GM21515 (cell line): ENCODE data around the gene FASTKD3.
"Not testable (repeated sequence)": the region's sequence is repeated elsewhere in the genome, so short reads cannot be mapped to it uniquely, and the experiment has no call there.

Source experiments
- ATAC-seq: cut with Tn5 transposase; IDR thresholded peaks from one replicate; pipeline ENCODE4 v1.9.1; 2021; ENCODE audit not compliant: unreplicated experiment

FASTKD3 gene, protein sequence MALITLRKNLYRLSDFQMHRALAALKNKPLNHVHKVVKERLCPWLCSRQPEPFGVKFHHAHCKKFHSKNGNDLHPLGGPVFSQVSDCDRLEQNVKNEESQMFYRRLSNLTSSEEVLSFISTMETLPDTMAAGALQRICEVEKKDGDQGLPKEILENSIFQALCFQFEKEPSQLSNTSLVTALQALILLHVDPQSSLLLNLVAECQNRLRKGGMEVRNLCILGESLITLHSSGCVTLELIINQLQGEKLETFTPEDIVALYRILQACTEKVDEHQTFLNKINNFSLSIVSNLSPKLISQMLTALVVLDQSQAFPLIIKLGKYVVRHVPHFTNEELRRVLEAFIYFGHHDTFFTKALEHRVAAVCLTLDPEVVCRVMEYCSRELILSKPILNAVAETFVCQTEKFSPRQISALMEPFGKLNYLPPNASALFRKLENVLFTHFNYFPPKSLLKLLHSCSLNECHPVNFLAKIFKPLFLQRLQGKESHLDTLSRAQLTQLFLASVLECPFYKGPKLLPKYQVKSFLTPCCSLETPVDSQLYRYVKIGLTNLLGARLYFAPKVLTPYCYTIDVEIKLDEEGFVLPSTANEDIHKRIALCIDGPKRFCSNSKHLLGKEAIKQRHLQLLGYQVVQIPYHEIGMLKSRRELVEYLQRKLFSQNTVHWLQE

DNA sequence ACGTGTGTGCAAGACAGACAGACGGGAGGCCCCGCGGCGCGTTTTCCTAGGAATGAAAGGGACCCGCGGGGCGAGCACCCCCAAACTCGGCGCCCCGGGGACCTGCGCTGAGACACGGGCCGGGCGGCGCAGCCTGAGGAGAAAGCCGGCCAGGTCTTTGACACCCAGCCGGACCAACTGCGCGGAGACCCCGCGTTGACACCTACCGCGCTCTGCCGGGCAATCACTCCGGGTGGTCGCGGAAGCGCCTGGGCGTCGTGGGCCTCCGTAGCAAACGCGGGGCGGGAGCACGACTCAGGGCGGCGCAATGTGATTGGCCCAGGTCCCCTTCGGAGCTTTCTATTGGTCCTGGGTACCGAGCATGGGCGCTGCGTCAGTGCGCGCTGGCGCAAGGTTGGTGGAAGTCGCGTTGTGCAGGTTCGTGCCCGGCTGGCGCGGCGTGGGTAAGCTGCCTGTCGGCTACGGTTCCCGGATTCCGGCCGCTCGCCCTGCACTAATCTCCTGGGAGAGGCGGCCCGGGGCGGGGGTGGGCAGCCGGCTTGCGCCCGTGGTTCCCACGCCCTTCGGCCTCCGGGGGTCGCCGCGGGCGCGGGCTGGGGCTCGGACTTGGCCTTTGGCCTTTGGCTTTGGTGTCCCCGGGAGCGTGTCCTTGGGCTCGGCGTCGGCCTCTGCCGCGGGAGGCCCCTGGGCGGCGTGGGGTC, at the start of gene FASTKD3, which contains the start of gene MTRR:
TSS of gene FASTKD3 (minus strand) at position 259 of the 701 bp plus-strand sequence. CDS start 948 bp downstream, outside the sequence.
TSS of gene MTRR (plus strand) at position 376 of the 701 bp plus-strand sequence. CDS start 1,647 bp downstream, outside the sequence.
- ATAC-seq: peak; percentile 96

DNA sequence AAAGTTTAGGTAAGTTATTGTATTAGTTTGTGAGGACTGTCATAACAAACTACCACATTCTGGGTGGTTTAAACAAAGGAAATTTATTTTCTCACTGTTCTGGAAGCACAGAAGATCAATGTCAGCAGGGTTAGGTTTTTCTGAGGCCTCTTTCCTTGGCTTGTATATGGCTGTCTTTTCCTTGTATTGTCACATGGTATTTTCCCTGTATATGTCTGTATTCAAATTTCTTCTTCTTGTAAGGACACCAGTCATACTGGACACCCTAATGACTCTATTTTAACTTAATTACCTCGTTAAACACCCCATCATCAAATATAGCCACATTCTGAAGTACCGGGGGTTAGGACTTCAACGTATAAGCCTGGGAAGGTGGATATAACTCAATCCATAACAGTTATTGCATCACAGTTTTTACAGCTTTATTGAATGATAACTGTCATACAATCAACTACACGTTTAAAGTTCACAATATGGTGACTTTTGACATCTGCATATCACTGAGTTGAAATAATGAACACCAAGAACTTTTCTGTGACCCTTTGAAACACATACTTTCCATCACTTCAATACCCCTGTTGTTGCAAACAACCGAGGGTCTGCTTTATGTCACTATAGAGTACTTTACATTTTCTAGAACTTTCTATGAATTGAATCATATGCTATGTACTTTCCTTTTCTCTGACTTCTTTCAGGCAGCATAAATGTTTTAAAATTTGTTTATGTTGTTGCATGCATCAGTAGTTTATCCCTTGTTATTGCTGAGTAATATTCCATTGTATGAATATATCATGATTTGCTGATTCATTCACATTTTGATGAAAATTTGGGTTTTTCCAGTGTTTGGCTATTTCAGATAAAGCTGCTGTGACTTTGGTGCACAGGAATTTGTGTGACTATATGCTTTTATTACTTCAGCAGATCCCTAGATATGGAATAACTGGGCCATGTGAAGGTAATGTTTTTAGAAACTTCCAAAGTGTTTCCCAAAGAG, 48.6 kb upstream of the FASTKD3 start:
- ATAC-seq: no peak

DNA sequence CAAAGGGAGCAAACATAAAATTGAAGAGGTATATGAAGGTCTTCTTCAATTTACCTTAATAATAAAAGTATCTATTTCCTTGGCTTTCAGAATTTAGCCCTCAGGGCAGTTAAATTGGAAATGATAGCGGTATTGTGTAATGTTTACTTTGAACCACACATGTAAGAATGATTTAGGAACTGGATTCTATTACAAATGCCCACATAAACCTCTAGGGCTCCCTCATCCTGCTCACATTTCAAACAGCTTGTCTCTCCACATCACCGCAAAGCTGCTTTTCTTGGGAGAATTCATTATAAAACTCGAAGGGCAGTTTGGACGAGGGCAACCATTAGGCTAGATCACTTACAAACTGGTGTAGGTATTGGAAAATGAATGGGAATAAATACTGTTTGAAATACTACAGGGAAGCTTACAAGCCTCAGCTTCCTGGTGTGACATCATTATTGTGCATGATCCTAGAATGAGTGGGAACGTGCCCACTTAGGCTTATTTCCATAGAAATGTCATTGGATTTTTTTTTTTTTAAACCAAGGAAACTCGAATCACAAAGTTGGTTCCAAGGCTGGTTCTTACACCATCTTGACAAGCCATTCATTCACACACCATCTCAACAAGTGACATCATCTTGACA, 47.5 kb upstream of the FASTKD3 start:
- ATAC-seq: no peak

DNA sequence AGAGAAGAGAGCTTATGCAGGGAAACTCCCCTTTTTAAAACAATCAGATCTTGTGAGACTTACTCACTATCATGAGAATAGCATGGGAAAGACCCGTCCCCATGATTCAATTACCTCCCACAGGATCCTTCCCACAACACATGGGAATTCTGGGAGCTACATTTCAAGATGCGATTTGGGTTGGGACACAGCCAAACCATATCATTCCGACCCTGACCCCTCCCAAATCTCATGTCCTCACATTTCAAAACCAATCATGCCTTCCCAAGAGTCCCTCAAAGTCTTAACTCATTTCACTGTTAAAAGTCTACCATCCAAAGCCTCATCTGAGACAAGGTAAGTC, 42.6 kb upstream of the FASTKD3 start:
- ATAC-seq: not testable (repeated sequence)

DNA sequence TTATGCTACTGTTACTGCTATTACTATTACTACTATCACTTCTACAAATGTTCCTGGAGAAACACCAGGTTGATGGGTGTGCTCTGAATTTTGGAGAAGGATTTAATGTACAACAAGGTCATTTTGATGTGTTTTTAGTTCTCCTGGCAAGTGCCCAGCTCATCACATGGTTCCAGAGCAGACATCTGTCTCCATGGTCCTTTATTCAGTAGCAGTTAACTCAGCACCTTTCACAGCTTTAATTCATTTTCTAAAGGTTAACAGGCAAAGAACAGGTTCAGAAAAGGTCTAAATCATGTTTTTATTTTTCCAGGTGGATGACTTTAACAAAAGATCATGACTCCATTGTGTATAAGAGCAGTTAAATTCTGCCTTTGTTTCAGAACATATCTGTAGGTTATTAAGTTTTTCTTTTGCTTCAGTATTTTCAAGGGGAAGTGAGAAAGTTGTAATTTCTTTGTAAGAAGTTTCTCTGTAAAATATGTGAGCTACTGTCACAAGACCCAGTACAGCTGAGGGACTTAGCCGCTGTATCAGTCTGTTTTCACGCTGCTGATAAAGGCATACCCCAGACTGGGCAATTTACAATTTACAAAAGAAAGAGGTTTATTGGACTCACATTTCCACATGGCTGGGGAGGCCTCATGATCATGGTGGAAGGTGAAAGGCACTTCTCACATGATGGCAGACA, 42.1 kb upstream of the FASTKD3 start:
- ATAC-seq: peak; percentile 80

DNA sequence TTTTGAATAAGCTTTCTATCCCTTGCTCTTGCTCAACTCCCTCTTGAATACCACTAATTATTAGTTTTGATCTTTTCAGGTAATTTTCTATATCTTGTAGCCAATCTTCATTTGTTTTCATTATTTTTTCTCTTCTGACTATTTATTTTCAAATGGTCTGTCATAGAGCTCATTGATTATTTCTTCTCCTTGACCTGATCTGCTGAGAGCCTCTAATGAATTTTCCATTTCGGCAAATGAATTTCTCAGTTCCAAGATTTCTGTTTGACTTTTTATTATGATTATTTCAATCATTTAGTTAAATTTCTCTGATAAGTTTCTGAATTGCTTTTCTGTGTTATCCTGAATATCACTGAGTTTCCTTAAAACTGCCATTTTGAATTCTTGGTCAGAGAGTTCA, 39.5 kb upstream of the FASTKD3 start:
- ATAC-seq: no peak

DNA sequence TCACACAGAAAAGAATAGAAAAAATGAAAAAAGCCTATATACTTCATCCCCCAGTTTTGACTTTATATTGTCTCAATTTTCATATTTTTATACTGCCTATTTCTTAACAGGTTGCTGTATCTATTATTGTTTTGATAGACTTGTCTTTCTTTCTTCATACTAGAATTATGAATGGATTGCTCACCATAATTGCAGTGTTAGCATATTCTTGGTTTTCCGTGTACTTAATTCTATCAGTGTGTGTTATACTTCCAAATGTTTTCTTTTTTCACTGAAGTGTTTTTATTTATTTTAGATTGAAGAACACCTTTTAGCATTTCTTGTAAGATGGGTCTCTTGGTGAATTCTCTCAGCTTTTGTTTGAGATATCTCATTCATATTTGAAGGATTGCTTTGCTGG, 38.8 kb upstream of the FASTKD3 start:
- ATAC-seq: no peak

DNA sequence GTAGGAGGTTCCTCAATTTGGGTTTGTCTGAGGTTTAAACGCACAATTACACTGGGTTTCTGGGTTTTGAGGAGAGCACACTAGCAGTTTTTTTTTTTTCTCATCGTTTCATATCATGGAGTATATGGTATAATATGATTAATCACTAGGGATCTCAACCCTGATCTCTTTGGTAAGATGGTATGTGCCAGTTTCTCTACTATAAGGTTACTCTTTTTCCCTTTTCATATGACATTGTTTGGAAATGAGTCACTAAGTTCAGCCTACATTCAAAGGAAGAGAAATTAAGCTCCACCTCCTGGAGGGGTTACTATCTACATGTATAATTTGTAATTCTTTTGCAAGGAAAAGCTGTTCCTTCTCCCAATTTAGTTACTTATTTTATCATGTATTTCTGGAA, 35.3 kb upstream of the FASTKD3 start:
- ATAC-seq: no peak

DNA sequence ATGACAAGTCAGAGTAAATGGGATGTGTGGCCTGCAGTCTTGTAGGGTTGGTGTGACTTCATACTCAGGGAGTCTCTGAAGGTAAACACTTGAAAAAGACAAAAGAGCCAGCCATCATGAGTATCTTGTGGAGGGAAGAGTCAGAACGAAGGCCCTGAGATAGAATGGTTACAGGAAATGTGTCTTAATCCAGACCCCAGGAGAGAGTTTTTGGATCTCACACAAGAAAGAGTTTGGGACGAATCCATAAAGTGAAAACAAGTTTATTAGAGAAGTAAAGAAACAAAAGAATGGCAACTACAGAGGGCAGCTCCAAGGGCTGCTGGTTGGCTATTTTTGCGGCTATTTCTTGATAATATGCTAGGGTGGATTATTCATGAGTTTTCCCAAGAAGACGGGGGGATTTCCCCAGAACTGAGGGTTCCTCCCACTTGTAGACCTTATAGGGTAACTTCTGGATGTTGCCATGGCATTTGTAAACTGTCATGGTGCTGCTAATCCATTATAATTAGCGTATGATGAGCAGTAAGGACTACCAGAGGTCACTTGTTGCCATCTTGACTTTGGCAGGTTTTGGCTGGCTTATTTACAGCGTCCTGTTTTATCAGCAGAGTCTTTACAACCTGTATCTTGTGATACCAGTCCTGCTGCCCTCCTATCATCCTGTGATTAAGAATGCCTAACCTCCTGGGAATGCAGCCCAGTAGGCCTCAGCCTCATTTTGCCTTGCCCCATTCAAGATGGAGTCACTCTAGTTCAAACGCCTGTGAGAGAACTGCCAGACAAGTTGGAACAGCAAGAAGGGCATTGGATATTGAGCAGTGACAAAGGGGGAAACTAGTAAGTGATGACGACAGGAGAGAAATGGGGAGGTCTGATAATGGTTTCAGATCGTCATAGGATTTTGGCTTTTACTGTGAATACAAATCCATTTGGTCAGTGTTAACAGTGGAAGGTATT, 34.1 kb upstream of the FASTKD3 start:
- no peak for ATAC-seq

DNA sequence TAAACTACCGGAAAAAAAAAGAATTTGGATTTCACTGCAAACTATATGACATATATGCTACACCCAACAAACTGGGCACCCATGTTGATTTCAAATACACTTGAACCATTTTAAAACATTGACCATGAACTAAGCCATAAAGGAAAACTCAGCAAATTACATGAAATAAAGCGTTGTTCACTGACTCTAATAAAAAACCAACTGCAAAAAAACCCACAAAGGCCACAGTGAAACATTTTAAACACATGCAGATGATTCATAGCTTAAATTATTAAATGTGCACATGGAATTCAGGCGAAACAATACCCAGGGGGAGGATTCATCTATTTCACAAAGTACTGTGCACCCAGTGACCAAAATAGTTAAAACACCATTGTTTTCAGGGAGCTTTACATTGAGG, 33.4 kb upstream of the FASTKD3 start:
- no peak for ATAC-seq

DNA sequence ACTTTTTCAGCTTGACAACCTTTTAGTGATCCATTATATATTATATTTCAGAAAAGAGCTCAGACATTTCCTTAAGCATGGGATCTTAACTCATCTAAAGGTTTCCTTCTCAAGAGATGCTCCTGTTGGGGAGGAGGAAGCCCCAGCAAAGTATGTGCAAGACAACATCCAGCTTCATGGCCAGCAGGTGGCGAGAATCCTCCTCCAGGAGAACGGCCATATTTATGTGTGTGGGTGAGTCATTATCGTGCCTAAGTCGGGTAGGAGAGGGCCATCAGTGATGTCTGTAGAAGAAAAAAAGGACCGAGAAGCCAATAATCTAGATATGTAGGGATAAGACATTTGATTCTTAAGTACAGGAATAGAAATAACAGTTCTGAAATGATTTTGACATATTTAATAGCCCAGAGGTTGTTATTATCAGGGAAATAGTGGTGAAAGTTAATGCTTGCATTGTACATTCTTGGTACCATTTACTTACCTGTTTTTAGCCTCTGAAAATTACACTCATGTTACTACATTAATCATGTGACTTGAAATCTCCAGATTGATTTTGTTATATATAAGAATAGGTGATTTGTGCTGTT, 28.3 kb upstream of the FASTKD3 start:
- peak; percentile 63 for ATAC-seq

DNA sequence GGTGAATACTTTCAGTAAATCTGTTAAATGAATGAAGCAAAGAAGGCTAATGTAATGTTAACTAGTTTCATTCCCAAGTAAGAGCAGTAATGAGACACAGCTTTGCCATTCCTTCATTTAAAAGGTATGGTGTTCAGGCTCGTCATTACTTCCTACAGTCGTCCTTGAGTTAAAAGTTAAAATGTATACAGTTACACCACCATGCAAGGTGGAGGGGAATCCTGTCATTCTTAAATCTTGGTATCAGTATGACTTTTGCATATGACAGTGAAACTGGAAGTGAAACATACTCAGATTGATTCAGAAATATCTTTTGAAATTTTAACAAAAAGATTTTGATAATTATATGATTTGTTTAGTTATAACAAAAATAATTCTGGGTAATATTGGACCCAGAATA, 26.0 kb upstream of the FASTKD3 start:
- ATAC-seq: peak; percentile 73

DNA sequence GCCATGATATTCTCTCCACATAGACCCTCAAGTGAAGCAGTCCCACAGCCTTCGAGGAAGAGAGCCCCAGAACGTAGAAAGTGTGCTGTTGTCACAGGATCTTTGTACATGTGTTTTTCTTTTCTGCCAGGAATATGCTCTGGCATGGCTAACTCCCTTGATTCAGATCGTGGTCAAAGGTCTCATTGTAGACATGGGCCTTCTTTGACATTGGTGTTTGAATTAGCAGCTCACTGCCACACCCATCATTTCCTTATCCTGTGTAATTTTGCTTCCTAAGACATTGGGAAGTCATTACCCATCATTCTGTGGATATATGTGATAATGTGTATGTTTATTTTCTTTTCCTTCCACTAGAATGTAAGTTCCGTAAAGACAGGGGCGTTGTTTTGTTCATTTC, 25.6 kb upstream of the FASTKD3 start:
- ATAC-seq: no peak

DNA sequence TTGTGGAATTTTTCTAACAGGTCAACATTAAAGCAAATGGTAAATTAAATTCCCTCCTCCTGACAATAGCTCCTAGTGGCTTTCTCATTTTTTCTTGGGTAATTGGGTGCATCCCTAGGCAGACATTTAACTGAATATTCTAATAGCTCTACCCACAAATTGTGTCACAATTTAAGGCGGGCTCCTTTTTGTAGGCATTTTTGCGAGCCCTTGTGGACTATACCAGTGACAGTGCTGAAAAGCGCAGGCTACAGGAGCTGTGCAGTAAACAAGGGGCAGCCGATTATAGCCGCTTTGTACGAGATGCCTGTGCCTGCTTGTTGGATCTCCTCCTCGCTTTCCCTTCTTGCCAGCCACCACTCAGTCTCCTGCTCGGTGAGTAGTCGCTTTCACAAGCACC, 20.1 kb upstream of the FASTKD3 start:
- no peak for ATAC-seq

DNA sequence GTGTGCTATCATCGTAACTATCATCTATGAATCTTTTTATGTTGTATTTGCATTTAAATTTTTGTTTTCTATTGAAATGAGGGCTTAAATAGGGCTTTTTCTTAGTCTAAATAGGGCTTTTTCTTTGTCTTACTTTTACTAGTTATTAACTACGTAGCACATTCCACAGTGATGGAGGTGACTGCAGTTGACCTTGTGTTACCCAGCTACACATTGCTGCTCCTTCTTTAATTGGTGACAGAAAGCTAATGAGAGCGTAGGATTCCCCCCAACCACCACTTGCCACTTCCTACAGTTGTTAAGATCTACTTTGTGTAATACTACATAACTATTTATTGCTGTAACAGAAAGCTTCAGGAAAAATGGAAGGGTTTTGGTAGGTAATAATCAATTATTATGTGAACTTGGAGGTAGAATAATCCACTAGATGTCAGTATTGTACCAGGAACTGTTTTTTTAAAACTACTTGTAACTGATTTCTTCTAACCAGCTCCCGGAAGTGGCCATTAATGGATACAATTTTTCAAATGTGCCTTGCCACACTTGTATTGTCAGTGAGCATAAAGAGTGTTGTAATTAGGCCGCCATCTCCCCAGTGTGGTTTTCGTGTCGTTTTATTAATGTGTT, 18.1 kb upstream of the FASTKD3 start:
- ATAC-seq: no peak

DNA sequence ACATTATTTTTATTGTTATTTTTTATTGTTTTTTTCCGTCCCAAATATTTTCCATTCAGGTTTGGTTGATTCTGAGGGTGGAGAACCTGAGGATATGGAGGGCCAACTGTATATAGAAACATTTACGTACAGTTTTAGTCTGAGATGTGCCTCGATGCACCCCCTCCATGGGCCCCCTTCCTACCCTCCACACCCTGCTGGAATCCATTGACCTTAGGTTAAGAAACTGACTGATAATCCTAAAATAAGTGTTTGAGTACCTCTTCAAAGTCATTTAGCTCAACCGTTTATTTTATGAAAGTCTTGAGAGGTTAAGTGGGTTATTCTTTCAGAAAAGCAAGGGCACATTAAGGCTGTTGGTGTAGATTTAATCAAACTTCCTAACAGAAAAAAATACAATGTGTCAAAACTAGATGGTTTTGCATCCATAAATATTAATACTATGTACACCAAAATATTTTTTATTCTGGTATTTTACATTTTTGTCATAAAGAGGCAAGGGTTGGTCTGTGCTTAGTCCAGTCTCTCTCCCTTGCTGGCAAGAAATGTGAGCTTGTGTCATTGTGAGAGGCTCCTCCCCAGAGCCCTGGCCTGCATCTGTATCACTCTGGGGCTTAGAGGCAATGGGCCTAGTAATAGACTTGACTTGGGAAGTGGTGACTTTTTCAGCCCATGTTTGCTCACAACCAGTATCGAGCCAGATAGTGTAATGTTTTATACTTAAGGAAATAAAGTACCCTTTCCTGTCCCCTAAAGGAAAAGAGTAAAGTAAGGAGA, 15.8 kb upstream of the FASTKD3 start:
- ATAC-seq: no peak

DNA sequence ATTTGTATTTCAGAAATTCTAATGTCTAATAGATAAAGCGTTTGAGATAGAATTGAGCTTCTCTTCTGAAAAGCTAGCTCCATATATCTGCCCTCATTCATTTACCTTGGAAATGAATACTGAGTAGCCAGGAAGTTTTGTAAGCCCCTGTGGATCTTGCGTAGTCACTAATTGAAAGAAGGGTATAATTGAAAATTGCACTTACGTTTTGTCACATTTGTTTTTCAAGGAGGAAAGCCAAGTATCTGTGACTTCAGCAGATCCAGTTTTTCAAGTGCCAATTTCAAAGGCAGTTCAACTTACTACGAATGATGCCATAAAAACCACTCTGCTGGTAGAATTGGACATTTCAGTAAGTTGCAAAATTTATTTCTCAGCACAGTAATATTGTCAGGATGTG, 14.1 kb upstream of the FASTKD3 start:
- ATAC-seq: no peak
